Suprapubic skin (tissue), 3 donors: ENCODE measurements around the gene ARHGAP12.

Experiments used
- EP300 ChIP-seq: sonication (generic); formaldehyde crosslinking; IDR thresholded peaks from one replicate; pipeline ENCODE4 v1.6.1; 2017; ENCODE audit warnings: antibody characterized with exemption
- POLR2A ChIP-seq, 2 donors: fragments of 450-650 bp; IDR thresholded peaks; one replicate each; pipeline ENCODE4 v1.6.1; 2017; ENCODE audit warnings: antibody characterized with exemption in 2 of 2, mild to moderate bottlenecking in 2 of 2, moderate library complexity in 2 of 2
- TF ChIP-seq, protein P1 (sequence below), 2 donors: fragments of 200-600 bp in 1 of 2; fragments of 450-650 bp in 1 of 2; sonication (generic) in 1 of 2; IDR thresholded peaks; one replicate each; pipeline ENCODE4 v1.5.1; 2016 to 2019; ENCODE audit warnings: antibody characterized with exemption in 2 of 2, mild to moderate bottlenecking in 1 of 2, moderate library complexity in 1 of 2

- TF ChIP-seq, protein P1, sequence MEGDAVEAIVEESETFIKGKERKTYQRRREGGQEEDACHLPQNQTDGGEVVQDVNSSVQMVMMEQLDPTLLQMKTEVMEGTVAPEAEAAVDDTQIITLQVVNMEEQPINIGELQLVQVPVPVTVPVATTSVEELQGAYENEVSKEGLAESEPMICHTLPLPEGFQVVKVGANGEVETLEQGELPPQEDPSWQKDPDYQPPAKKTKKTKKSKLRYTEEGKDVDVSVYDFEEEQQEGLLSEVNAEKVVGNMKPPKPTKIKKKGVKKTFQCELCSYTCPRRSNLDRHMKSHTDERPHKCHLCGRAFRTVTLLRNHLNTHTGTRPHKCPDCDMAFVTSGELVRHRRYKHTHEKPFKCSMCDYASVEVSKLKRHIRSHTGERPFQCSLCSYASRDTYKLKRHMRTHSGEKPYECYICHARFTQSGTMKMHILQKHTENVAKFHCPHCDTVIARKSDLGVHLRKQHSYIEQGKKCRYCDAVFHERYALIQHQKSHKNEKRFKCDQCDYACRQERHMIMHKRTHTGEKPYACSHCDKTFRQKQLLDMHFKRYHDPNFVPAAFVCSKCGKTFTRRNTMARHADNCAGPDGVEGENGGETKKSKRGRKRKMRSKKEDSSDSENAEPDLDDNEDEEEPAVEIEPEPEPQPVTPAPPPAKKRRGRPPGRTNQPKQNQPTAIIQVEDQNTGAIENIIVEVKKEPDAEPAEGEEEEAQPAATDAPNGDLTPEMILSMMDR (IDR thresholded peaks at IDR 0.05), result no peak
- no peak for TF ChIP-seq POLR2A (IDR thresholded peaks at IDR 0.05)
- TF ChIP-seq EP300, result no peak
Observed at GRCh38 chr10:31830887-31831286, 97.7 kb downstream of the ARHGAP12 start.
